Measurements from ENCODE around the gene PAK6. TPM values are rescaled to one million over a fixed set of nuclear protein-coding genes. Genes with fewer than 3 reads are reported as not detected.

PAK6 gene
- total RNA-seq, 1 donor from 2014 or later: 10.1 TPM

GRCh38 chr15:40247406-40247971 lies 8.6 kb downstream of the PAK6 start:
- no peak overlapping the region for H3K27ac Mint-ChIP-seq
- no peaks in the 10 kb centered on the region for H3K9me3 Mint-ChIP-seq
- H3K4me3 Mint-ChIP-seq: no peak overlapping the region
- H3K36me3 Mint-ChIP-seq: no peaks in the 10 kb centered on the region
- H3K4me1 Mint-ChIP-seq: peaks cover 17% of the 10 kb centered on the region
- H3K27me3 Mint-ChIP-seq (ENCODE audit: low read depth): peaks cover 15% of the 10 kb centered on the region
- no peak for TF ChIP-seq CTCF (IDR thresholded peaks at IDR 0.05; ENCODE audit: unreplicated experiment)
- DNase-seq (ENCODE audit: low spot score in 2 of 2, unreplicated experiment in 2 of 2): no peak

- H3K27ac Mint-ChIP-seq: no peak overlapping the region
- H3K9me3 Mint-ChIP-seq: no peaks in the 10 kb centered on the region
- TF ChIP-seq CTCF (IDR thresholded peaks at IDR 0.05; ENCODE audit: unreplicated experiment): no peak
- H3K4me3 Mint-ChIP-seq: no peak overlapping the region
- H3K36me3 Mint-ChIP-seq: no peaks in the 10 kb centered on the region
- DNase-seq (ENCODE audit: low spot score in 2 of 2, unreplicated experiment in 2 of 2): no peak
- H3K27me3 Mint-ChIP-seq (ENCODE audit: low read depth): peaks cover 19% of the 10 kb centered on the region
- peaks cover 20% of the 10 kb centered on the region for H3K4me1 Mint-ChIP-seq
These were observed 9.3 kb downstream of the PAK6 start for GRCh38 chr15:40248006-40248783.

- peaks cover 32% of the 10 kb centered on the region for H3K27me3 Mint-ChIP-seq (ENCODE audit: low read depth)
- H3K4me1 Mint-ChIP-seq: peaks cover 27% of the 10 kb centered on the region
- DNase-seq (ENCODE audit: low spot score in 2 of 2, unreplicated experiment in 2 of 2): no peak
- TF ChIP-seq CTCF (IDR thresholded peaks at IDR 0.05; ENCODE audit: unreplicated experiment): no peak
- no peak overlapping the region for H3K27ac Mint-ChIP-seq
- no peaks in the 10 kb centered on the region for H3K9me3 Mint-ChIP-seq
- H3K4me3 Mint-ChIP-seq: no peak overlapping the region
- H3K36me3 Mint-ChIP-seq: no peaks in the 10 kb centered on the region
These were observed 10.8 kb downstream of the PAK6 start for GRCh38 chr15:40249477-40250303.

GRCh38 chr15:40250304-40250656 lies 11.4 kb downstream of the PAK6 start:
- Mint-ChIP-seq H3K4me1 (peaks cover 21% of the 10 kb centered on the region), H3K36me3 (no peaks in the 10 kb centered on the region), H3K27me3 (ENCODE audit: low read depth) (peaks cover 33% of the 10 kb centered on the region), H3K27ac (no peak overlapping the region), H3K4me3 (no peak overlapping the region), H3K9me3 (no peaks in the 10 kb centered on the region)
- TF ChIP-seq CTCF (IDR thresholded peaks at IDR 0.05; ENCODE audit: unreplicated experiment): no peak
- no peak for DNase-seq (ENCODE audit: low spot score in 2 of 2, unreplicated experiment in 2 of 2)

GRCh38 chr15:40250771-40251483 lies 12.1 kb downstream of the PAK6 start:
- Mint-ChIP-seq H3K4me3 (peak overlapping the region; percentile 39), H3K9me3 (no peaks in the 10 kb centered on the region), H3K27me3 (ENCODE audit: low read depth) (peaks cover 33% of the 10 kb centered on the region), H3K4me1 (peaks cover 15% of the 10 kb centered on the region), H3K36me3 (no peaks in the 10 kb centered on the region), H3K27ac (no peak overlapping the region)
- DNase-seq (ENCODE audit: low spot score in 2 of 2, unreplicated experiment in 2 of 2): no peak
- no peak for TF ChIP-seq CTCF (IDR thresholded peaks at IDR 0.05; ENCODE audit: unreplicated experiment)
